Bronchial epithelial cell (primary cell): ENCODE measurements around the gene MRFAP1. TPM values are rescaled to one million over a fixed set of nuclear protein-coding genes. Genes with fewer than 3 reads are reported as not detected.
"Not testable (repeated sequence)": the region's sequence is repeated elsewhere in the genome, so short reads cannot be mapped to it uniquely, and the experiment has no call there.

ENCODE experiments used
- DNase-seq: peaks from one replicate; pipeline ENCODE4 v3.0.0-alpha.2; 2010; ENCODE audit warnings: low read depth
- FAIRE-seq: peaks from 2 replicates; lab custom pipeline; 2011; peaks lifted over from hg19 to GRCh38; lab: Jason Lieb, UNC
- H3K27me3 ChIP-seq: 2 replicates; pipeline ENCODE4 v1.5.1; 2011; ENCODE audit warnings: low read length; ENCODE audit not compliant: control insufficient read depth, insufficient read depth
- H3K36me3 ChIP-seq: 2 replicates; pipeline ENCODE4 v1.5.1; 2011; ENCODE audit warnings: low read length; ENCODE audit not compliant: control insufficient read depth, insufficient read depth
- H3K4me3 ChIP-seq: 2 replicates; pipeline ENCODE4 v1.5.1; 2011; ENCODE audit warnings: mild to moderate bottlenecking, low read depth, low read length, control low read depth
- total RNA-seq: library from RNA; depleted of rRNA; stranded (reverse); fragments of >200 nt; gene quantifications from 2 replicates; pipeline ENCODE4 v1.2.1, GENCODE V29; 2014
- TF ChIP-seq, protein P1 (sequence below): IDR thresholded peaks from 2 replicates; pipeline ENCODE4 v1.5.1; 2011; ENCODE audit warnings: mild to moderate bottlenecking, moderate library complexity, low read length, control low read depth, inconsistent platforms; ENCODE audit not compliant: insufficient read depth, severe bottlenecking

Gene MRFAP1
- total RNA-seq, 1 donor from 2014 or later, result 69.5 TPM

DNA sequence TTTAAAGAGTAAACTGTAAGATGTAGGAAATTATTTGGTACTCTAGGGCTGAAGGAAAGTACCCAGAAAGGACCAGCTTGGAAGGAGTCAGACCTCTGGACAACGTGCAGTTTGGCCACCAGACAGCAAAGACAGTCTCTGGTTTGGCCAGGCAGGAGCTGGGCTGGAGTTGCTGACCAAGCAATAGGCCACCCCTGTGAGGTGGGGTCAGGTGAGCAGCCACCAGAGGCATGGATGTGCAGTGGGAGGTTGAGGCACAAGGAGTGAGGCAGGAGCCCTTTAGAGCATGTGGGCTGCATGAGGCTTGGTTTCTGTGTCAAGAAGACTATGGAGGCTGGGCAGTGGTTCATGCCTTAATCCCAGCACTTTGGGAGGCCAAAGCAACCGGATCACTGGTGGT is 17.7 kb upstream of the MRFAP1 start:
- no peak for FAIRE-seq
- DNase-seq, result no peak
- TF ChIP-seq, protein P1, sequence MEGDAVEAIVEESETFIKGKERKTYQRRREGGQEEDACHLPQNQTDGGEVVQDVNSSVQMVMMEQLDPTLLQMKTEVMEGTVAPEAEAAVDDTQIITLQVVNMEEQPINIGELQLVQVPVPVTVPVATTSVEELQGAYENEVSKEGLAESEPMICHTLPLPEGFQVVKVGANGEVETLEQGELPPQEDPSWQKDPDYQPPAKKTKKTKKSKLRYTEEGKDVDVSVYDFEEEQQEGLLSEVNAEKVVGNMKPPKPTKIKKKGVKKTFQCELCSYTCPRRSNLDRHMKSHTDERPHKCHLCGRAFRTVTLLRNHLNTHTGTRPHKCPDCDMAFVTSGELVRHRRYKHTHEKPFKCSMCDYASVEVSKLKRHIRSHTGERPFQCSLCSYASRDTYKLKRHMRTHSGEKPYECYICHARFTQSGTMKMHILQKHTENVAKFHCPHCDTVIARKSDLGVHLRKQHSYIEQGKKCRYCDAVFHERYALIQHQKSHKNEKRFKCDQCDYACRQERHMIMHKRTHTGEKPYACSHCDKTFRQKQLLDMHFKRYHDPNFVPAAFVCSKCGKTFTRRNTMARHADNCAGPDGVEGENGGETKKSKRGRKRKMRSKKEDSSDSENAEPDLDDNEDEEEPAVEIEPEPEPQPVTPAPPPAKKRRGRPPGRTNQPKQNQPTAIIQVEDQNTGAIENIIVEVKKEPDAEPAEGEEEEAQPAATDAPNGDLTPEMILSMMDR, result no peak
- Histone ChIP-seq H3K27me3 (no peaks in the 10 kb centered on the region), H3K4me3 (no peak overlapping the region), H3K36me3 (peaks cover 9% of the 10 kb centered on the region)

- Histone ChIP-seq H3K36me3 (peaks cover 2% of the 10 kb centered on the region), H3K4me3 (no peak overlapping the region), H3K27me3 (no peaks in the 10 kb centered on the region)
- DNase-seq, result no peak
- no peak for FAIRE-seq
- TF ChIP-seq, protein P1, result no peak
These were observed 15.2 kb upstream of the MRFAP1 start for GRCh38 chr4:6625256-6625655.

DNA sequence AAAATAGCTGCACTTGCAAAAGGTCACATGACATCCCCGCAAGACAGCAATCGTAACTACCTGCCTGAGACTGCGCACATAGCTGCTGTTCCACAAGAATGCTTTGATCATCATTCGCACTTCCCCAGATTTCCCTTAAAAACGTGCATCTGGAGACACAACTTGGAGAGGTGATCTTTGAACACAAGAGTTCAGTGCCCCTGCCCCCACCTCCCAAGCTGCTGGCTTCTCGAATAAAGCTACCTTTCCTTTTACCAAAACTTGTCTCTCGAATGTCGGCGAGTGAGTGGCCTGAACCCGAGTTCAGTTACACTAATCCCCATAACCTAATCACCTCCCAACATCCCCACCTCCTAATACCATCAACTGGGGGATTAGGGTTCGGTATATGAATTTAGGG is 14.4 kb upstream of the MRFAP1 start:
- Histone ChIP-seq H3K36me3 (no peaks in the 10 kb centered on the region), H3K27me3 (no peaks in the 10 kb centered on the region), H3K4me3 (no peak overlapping the region)
- TF ChIP-seq, protein P1, result no peak
- no peak for FAIRE-seq
- DNase-seq, result no peak

GRCh38 chr4:6627832-6628231 is 12.7 kb upstream of the MRFAP1 start:
- H3K36me3 ChIP-seq, result no peaks in the 10 kb centered on the region
- H3K27me3 ChIP-seq, result no peaks in the 10 kb centered on the region
- DNase-seq (no peak), FAIRE-seq (no peak)
- TF ChIP-seq, protein P1, result no peak
- no peak overlapping the region for H3K4me3 ChIP-seq

GRCh38 chr4:6628484-6628883 is 12.0 kb upstream of the MRFAP1 start:
- H3K4me3 ChIP-seq, FAIRE-seq, DNase-seq, H3K27me3 ChIP-seq, H3K36me3 ChIP-seq: not testable (repeated sequence)

DNA sequence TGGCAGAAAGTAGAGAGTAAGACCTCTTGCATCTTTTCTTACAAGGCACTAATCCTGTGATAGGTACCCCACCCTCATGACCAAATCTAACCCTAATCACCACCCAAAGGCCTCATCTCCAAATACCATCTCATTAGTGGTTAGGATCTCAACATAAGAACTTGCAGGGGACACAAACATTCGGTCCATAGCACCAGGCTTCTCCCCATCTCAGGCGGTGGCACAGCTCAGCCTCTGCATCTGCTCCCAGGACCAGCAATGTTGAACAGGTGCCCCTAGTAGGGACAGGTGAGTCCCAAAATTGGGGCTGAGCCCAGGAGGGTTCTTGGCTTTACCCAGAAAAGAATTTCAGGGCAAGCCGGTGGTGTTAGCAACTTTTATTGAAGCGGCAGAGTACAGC is 8.4 kb upstream of the MRFAP1 start:
- Histone ChIP-seq H3K4me3 (no peak overlapping the region), H3K27me3 (no peaks in the 10 kb centered on the region), H3K36me3 (no peaks in the 10 kb centered on the region)
- DNase-seq (no peak), FAIRE-seq (no peak)
- TF ChIP-seq, protein P1, result no peak
